HepG2 (cell line): ENCODE data around the gene SYNJ2. TPM values are rescaled to one million over a fixed set of nuclear protein-coding genes. Genes with fewer than 3 reads are reported as not detected.

Experiments used
- HOXA3 ChIP-seq: sonication (generic); formaldehyde crosslinking; IDR thresholded peaks from 2 replicates; pipeline ENCODE4 v1.5.0; 2020; ENCODE audit warnings: missing genetic modification reagents
- ZNF282 ChIP-seq: fragments of 450-650 bp; IDR thresholded peaks from 2 replicates; pipeline ENCODE4 v1.6.1; 2018; ENCODE audit not compliant: partially characterized antibody
- ZNF605 ChIP-seq: sonication (generic); formaldehyde crosslinking; IDR thresholded peaks from 2 replicates; pipeline ENCODE4 v1.8.0; 2022; ENCODE audit warnings: mild to moderate bottlenecking, missing genetic modification reagents
- polyA plus RNA-seq, 8 experiments: library from polyadenylated mRNA; depleted of rRNA in 3 of 8; stranded (reverse) in 7 of 8; unstranded in 1 of 8; fragments of >200 nt; fragmentation: Illumina TruSeq in 4 of 8; extraction: Trizol in 4 of 8; gene quantifications; 2 replicates each; pipeline versions ENCODE4 v1.2.1 to v1.2.3, GENCODE V29; 2011 to 2016; ENCODE audit warnings: low read depth in 4 of 8, missing spikeins in 1 of 8, mixed read lengths in 1 of 8; ENCODE audit not compliant: insufficient read depth in 1 of 8
- total RNA-seq, 5 experiments: library from RNA; depleted of rRNA; stranded (reverse); fragments of >200 nt; fragmentation: Illumina TruSeq; extraction: Trizol; gene quantifications; 2 replicates each; pipeline ENCODE4 v1.2.3, GENCODE V29; 2016; ENCODE audit warnings: low read depth in 1 of 5
- TF ChIP-seq, protein P1 (sequence below): sonication (generic); formaldehyde crosslinking; IDR thresholded peaks from 2 replicates; pipeline ENCODE4 v1.9.0; 2021; ENCODE audit warnings: mild to moderate bottlenecking, missing genetic modification reagents
- TF ChIP-seq, protein P2 (sequence below): sonication (generic); formaldehyde crosslinking; IDR thresholded peaks from 2 replicates; pipeline ENCODE4 v1.4.0; 2020; ENCODE audit warnings: missing genetic modification reagents; ENCODE audit errors: not compliant biosample characterization
- TF ChIP-seq, protein P3 (sequence below): sonication (generic); formaldehyde crosslinking; IDR thresholded peaks from 2 replicates; pipeline ENCODE4 v1.4.0; 2020; ENCODE audit warnings: missing genetic modification reagents, borderline replicate concordance

The SYNJ2 gene
- total and polyA plus RNA-seq, 2 of the 13 experiments (the other 11 are each of a cell fraction or from before 2014, with no cell fraction given) = 39.1 to 57.6 TPM

DNA sequence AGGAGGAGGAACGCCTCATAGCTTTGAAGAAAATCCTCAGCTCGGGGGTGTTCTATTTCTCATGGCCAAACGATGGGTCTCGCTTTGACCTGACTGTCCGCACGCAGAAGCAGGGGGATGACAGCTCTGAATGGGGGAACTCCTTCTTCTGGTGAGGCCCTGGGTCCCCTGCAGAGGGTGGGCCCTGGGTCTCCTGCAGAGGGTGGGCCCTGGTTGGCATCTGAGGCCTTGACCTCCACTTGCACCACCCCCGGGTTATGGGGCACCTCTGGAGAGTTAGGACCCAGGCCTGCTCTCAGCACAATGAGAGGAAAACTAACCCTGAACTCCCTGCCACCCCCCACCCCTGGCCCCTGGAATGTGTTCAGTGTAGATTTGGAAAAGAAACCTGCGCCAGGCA is 47.2 kb downstream of the SYNJ2 start (continued):
- TF ChIP-seq, protein P1, sequence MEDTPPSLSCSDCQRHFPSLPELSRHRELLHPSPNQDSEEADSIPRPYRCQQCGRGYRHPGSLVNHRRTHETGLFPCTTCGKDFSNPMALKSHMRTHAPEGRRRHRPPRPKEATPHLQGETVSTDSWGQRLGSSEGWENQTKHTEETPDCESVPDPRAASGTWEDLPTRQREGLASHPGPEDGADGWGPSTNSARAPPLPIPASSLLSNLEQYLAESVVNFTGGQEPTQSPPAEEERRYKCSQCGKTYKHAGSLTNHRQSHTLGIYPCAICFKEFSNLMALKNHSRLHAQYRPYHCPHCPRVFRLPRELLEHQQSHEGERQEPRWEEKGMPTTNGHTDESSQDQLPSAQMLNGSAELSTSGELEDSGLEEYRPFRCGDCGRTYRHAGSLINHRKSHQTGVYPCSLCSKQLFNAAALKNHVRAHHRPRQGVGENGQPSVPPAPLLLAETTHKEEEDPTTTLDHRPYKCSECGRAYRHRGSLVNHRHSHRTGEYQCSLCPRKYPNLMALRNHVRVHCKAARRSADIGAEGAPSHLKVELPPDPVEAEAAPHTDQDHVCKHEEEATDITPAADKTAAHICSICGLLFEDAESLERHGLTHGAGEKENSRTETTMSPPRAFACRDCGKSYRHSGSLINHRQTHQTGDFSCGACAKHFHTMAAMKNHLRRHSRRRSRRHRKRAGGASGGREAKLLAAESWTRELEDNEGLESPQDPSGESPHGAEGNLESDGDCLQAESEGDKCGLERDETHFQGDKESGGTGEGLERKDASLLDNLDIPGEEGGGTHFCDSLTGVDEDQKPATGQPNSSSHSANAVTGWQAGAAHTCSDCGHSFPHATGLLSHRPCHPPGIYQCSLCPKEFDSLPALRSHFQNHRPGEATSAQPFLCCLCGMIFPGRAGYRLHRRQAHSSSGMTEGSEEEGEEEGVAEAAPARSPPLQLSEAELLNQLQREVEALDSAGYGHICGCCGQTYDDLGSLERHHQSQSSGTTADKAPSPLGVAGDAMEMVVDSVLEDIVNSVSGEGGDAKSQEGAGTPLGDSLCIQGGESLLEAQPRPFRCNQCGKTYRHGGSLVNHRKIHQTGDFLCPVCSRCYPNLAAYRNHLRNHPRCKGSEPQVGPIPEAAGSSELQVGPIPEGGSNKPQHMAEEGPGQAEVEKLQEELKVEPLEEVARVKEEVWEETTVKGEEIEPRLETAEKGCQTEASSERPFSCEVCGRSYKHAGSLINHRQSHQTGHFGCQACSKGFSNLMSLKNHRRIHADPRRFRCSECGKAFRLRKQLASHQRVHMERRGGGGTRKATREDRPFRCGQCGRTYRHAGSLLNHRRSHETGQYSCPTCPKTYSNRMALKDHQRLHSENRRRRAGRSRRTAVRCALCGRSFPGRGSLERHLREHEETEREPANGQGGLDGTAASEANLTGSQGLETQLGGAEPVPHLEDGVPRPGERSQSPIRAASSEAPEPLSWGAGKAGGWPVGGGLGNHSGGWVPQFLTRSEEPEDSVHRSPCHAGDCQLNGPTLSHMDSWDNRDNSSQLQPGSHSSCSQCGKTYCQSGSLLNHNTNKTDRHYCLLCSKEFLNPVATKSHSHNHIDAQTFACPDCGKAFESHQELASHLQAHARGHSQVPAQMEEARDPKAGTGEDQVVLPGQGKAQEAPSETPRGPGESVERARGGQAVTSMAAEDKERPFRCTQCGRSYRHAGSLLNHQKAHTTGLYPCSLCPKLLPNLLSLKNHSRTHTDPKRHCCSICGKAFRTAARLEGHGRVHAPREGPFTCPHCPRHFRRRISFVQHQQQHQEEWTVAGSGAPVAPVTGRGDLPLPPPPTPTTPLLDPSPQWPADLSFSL (CRISPR knock-in tag) = no peak
- no peak for TF ChIP-seq HOXA3 (CRISPR knock-in tag)
- TF ChIP-seq, protein P2, sequence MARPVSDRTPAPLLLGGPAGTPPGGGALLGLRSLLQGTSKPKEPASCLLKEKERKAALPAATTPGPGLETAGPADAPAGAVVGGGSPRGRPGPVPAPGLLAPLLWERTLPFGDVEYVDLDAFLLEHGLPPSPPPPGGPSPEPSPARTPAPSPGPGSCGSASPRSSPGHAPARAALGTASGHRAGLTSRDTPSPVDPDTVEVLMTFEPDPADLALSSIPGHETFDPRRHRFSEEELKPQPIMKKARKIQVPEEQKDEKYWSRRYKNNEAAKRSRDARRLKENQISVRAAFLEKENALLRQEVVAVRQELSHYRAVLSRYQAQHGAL (CRISPR knock-in tag) = no peak
- no peak for TF ChIP-seq ZNF605 (CRISPR knock-in tag)
- TF ChIP-seq, protein P3, sequence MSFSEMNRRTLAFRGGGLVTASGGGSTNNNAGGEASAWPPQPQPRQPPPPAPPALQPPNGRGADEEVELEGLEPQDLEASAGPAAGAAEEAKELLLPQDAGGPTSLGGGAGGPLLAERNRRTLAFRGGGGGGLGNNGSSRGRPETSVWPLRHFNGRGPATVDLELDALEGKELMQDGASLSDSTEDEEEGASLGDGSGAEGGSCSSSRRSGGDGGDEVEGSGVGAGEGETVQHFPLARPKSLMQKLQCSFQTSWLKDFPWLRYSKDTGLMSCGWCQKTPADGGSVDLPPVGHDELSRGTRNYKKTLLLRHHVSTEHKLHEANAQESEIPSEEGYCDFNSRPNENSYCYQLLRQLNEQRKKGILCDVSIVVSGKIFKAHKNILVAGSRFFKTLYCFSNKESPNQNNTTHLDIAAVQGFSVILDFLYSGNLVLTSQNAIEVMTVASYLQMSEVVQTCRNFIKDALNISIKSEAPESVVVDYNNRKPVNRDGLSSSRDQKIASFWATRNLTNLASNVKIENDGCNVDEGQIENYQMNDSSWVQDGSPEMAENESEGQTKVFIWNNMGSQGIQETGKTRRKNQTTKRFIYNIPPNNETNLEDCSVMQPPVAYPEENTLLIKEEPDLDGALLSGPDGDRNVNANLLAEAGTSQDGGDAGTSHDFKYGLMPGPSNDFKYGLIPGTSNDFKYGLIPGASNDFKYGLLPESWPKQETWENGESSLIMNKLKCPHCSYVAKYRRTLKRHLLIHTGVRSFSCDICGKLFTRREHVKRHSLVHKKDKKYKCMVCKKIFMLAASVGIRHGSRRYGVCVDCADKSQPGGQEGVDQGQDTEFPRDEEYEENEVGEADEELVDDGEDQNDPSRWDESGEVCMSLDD (CRISPR knock-in tag) = no peak
- TF ChIP-seq ZNF282 = no peak
